NB4 (cell line): ENCODE measurements around the gene SMARCAL1.

Experiments used
- MYC ChIP-seq: IDR thresholded peaks from 2 replicates; pipeline ENCODE4 v1.6.1; 2011; ENCODE audit warnings: low read depth, low read length
- POLR2A ChIP-seq: IDR thresholded peaks from 2 replicates; pipeline ENCODE4 v1.6.1; 2011; ENCODE audit warnings: mild to moderate bottlenecking; ENCODE audit not compliant: insufficient read length; ENCODE audit errors: extremely low read depth
- TF ChIP-seq, protein P1 (sequence below): IDR thresholded peaks from one replicate; pipeline ENCODE4 v1.5.1; 2012; ENCODE audit warnings: low read depth, low read length
- TF ChIP-seq, protein P2 (sequence below): IDR thresholded peaks from 2 replicates; pipeline ENCODE4 v1.6.1; 2011; ENCODE audit warnings: low read depth, low read length

DNA sequence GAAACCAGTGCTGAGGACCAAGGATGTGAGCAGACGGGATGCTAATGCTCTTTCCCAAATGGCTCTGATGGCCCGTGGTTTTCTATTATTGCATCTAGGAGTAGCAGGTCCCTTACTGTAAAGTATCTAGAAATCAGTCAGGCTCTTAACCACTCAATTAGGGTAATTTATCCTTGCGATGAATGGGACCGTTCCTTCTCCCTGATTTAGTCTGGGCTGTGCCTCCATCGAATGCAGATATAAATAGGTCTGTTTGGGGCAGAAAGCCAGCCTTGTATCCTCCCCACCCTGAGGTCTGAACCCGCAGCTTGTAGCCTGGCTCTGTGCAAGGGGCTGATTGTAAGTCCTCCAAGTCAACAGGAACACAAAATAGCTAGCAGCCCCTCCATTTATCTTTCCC, 9.5 kb upstream of the SMARCAL1 start:
- TF ChIP-seq, protein P1, sequence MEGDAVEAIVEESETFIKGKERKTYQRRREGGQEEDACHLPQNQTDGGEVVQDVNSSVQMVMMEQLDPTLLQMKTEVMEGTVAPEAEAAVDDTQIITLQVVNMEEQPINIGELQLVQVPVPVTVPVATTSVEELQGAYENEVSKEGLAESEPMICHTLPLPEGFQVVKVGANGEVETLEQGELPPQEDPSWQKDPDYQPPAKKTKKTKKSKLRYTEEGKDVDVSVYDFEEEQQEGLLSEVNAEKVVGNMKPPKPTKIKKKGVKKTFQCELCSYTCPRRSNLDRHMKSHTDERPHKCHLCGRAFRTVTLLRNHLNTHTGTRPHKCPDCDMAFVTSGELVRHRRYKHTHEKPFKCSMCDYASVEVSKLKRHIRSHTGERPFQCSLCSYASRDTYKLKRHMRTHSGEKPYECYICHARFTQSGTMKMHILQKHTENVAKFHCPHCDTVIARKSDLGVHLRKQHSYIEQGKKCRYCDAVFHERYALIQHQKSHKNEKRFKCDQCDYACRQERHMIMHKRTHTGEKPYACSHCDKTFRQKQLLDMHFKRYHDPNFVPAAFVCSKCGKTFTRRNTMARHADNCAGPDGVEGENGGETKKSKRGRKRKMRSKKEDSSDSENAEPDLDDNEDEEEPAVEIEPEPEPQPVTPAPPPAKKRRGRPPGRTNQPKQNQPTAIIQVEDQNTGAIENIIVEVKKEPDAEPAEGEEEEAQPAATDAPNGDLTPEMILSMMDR, result no peak
- TF ChIP-seq POLR2A (no peak), MYC (no peak)
- TF ChIP-seq, protein P2, sequence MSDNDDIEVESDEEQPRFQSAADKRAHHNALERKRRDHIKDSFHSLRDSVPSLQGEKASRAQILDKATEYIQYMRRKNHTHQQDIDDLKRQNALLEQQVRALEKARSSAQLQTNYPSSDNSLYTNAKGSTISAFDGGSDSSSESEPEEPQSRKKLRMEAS, result no peak
